SK-N-SH (cell line): Measurements from ENCODE around the gene SLC30A2. TPM values are rescaled to one million over a fixed set of nuclear protein-coding genes. Genes with fewer than 3 reads are reported as not detected.

Experiments used
- CTCF ChIA-PET: fragments of 300-600, 350-600 bp; formaldehyde crosslinking; extraction: SDS; loops from one replicate; lab custom pipeline; 2021; lab: Yijun Ruan, JAX
- POLR2A ChIA-PET: fragments of 350-600 bp; sonication (Branson Sonifier 250); formaldehyde crosslinking; extraction: SDS; loops from one replicate; lab custom pipeline; 2020; ENCODE audit warnings: antibody characterized with exemption, inconsistent platforms; lab: Yijun Ruan, JAX
- DNase-seq: peaks from one replicate; pipeline ENCODE4 v3.0.0; 2012
- H2AFZ ChIP-seq: fragments of 200-600 bp; sonication (generic); 2 replicates; pipeline ENCODE4 v1.8.1; 2016; ENCODE audit warnings: antibody characterized with exemption, mild to moderate bottlenecking, low read depth
- H3F3A ChIP-seq: fragments of 200-600 bp; sonication (generic); replicated peaks from 2 replicates; pipeline ENCODE3; 2016; ENCODE audit warnings: antibody characterized with exemption, mild to moderate bottlenecking; ENCODE audit not compliant: insufficient read depth
- H3K27ac ChIP-seq, 2 experiments: fragments of 200-500 bp in 1 of 2; fragments of 200-600 bp in 1 of 2; sonication (Bioruptor generic) in 1 of 2; sonication (generic), shearing (Covaris generic) in 1 of 2; 2 replicates each; pipeline versions ENCODE4 v1.5.1 to v1.6.1; 2014 to 2016; ENCODE audit warnings: low read depth in 2 of 2, inconsistent platforms in 1 of 2, low read length in 1 of 2, mild to moderate bottlenecking in 1 of 2, mixed read lengths in 1 of 2
- H3K27me3 ChIP-seq: fragments of 200-600 bp; sonication (generic), shearing (Covaris generic); 2 replicates; pipeline ENCODE4 v1.6.1; 2016; ENCODE audit warnings: mixed run types; ENCODE audit not compliant: insufficient read depth
- H3K36me3 ChIP-seq, 2 experiments: fragments of 200-500 bp in 1 of 2; fragments of 200-600 bp in 1 of 2; sonication (Bioruptor generic) in 1 of 2; sonication (generic) in 1 of 2; replicated peaks in 1 of 2; 2 replicates each; pipeline versions ENCODE3 to v1.5.1; 2014 to 2016; ENCODE audit warnings: low read length in 1 of 2, mild to moderate bottlenecking in 1 of 2; ENCODE audit not compliant: insufficient read depth in 2 of 2, control insufficient read depth in 1 of 2
- H3K4me1 ChIP-seq, 2 experiments: fragments of 200-500 bp in 1 of 2; fragments of 200-600 bp in 1 of 2; sonication (Bioruptor generic) in 1 of 2; sonication (generic), shearing (Covaris generic) in 1 of 2; 2 replicates each; pipeline versions ENCODE4 v1.5.1 to v1.6.1; 2014 to 2016; ENCODE audit warnings: low read depth in 1 of 2, low read length in 1 of 2, mixed run types in 1 of 2; ENCODE audit not compliant: insufficient read depth in 2 of 2, control insufficient read depth in 1 of 2
- H3K4me2 ChIP-seq: fragments of 200-600 bp; sonication (generic), shearing (Covaris generic); 2 replicates; pipeline ENCODE4 v1.6.1; 2017; ENCODE audit warnings: mixed run types
- H3K4me3 ChIP-seq, 2 experiments: fragments of 200-500 bp in 1 of 2; fragments of 200-600 bp in 1 of 2; sonication (Bioruptor generic) in 1 of 2; sonication (generic), shearing (Covaris generic) in 1 of 2; 2 replicates each; pipeline versions ENCODE4 v1.5.1 to v1.8.1; 2014 to 2016; ENCODE audit warnings: low read depth in 2 of 2, inconsistent platforms in 1 of 2, low read length in 1 of 2, mild to moderate bottlenecking in 1 of 2, mixed read lengths in 1 of 2, moderate library complexity in 1 of 2
- H3K79me2 ChIP-seq: fragments of 200-600 bp; sonication (generic); 2 replicates; pipeline ENCODE4 v1.8.1; 2017; ENCODE audit warnings: mild to moderate bottlenecking; ENCODE audit not compliant: insufficient read depth
- H3K9ac ChIP-seq: fragments of 200-600 bp; sonication (generic); 2 replicates; pipeline ENCODE4 v1.6.1; 2017; ENCODE audit warnings: mixed run types
- H3K9me2 ChIP-seq: fragments of 200-600 bp; sonication (generic); 2 replicates; pipeline ENCODE4 v1.6.1; 2017; ENCODE audit warnings: mixed run types
- H3K9me3 ChIP-seq: fragments of 200-600 bp; sonication (generic); 2 replicates; pipeline ENCODE4 v1.6.1; 2017; ENCODE audit warnings: mixed run types, mild to moderate bottlenecking, moderate library complexity
- H4K20me1 ChIP-seq: fragments of 200-600 bp; sonication (generic); 2 replicates; pipeline ENCODE4 v1.6.1; 2017; ENCODE audit warnings: mild to moderate bottlenecking, mixed run types; ENCODE audit not compliant: insufficient read depth
- FOXJ3 ChIP-seq: sonication (generic); formaldehyde crosslinking; IDR thresholded peaks from 2 replicates; pipeline ENCODE4 v1.5.1; 2020; ENCODE audit warnings: mild to moderate bottlenecking, missing genetic modification reagents
- FOXM1 ChIP-seq: IDR thresholded peaks from 2 replicates; pipeline ENCODE4 v1.4.0; 2012; ENCODE audit warnings: low read depth, mild to moderate bottlenecking
- GABPA ChIP-seq: IDR thresholded peaks from 2 replicates; pipeline ENCODE4 v1.4.0; 2012; ENCODE audit warnings: low read depth, mild to moderate bottlenecking
- MEF2A ChIP-seq: IDR thresholded peaks from 2 replicates; pipeline ENCODE4 v1.4.0; 2012; ENCODE audit warnings: low read depth, borderline replicate concordance
- MXI1 ChIP-seq: IDR thresholded peaks from 2 replicates; pipeline ENCODE4 v1.6.1; 2012; ENCODE audit warnings: mild to moderate bottlenecking, low read depth, low read length, improper control_type of control experiment
- NFIC ChIP-seq: IDR thresholded peaks from 2 replicates; pipeline ENCODE4 v1.4.0; 2012; ENCODE audit warnings: borderline replicate concordance
- PBX3 ChIP-seq: IDR thresholded peaks from 2 replicates; pipeline ENCODE4; 2012
- RCOR1 ChIP-seq: fragments of 150-350 bp; IDR thresholded peaks from 2 replicates; pipeline ENCODE4 v1.6.1; 2017; ENCODE audit warnings: antibody characterized with exemption, low read length
- REST ChIP-seq: IDR thresholded peaks from 2 replicates; pipeline ENCODE4 v1.6.1; 2012; ENCODE audit warnings: mild to moderate bottlenecking, low read depth, low read length, moderate library complexity
- TAF1 ChIP-seq: IDR thresholded peaks from 2 replicates; pipeline ENCODE4 v1.6.1; 2012; ENCODE audit warnings: low read depth, mild to moderate bottlenecking, low read length, moderate library complexity, borderline replicate concordance
- TCF12 ChIP-seq: IDR thresholded peaks from 2 replicates; pipeline ENCODE4 v1.4.0; 2012
- USF2 ChIP-seq: fragments of 150-350 bp; IDR thresholded peaks from 2 replicates; pipeline ENCODE4 v1.6.1; 2017; ENCODE audit warnings: antibody characterized with exemption, low read length, low read depth, borderline replicate concordance
- WGBS: methylation state at CpG from one replicate; pipeline ENCODE4 v1.1.6; 2017; ENCODE audit warnings: low lambda C conversion rate; 5-methylcytosine and 5-hydroxymethylcytosine counted together
- polyA plus RNA-seq, 3 experiments: library from polyadenylated mRNA; depleted of rRNA; stranded (reverse); fragments of >200 nt; gene quantifications; 2 replicates each; pipeline ENCODE4 v1.2.3, GENCODE V29; 2012

Gene SLC30A2
- polyA plus RNA-seq, 1 of the 3 experiments (the other 2 are of a cell fraction): not detected

GRCh38 chr1:26079178-26079563 lies 33.3 kb upstream of the SLC30A2 start:
- Histone ChIP-seq H3K9ac (no peak overlapping the region), H3K36me3 (no peaks in the 10 kb centered on the region), H3K4me2 (no peak overlapping the region), H3K4me1 (no peaks in the 10 kb centered on the region), H3K79me2 (no peaks in the 10 kb centered on the region), H3K27ac (no peak overlapping the region), H3K9me3 (no peaks in the 10 kb centered on the region), H3K9me2 (no peaks in the 10 kb centered on the region), H3K27me3 (peaks cover 3% of the 10 kb centered on the region; the same call in 1 of the 2 replicates), H3K4me3 (no peak overlapping the region), H2AFZ (no peak overlapping the region), H4K20me1 (no peaks in the 10 kb centered on the region)
- ChIA-PET CTCF (interaction anchor here (0.6 to 1.5 kb wide), 5 partner anchors 21 to 338 kb away, joined by 3 to 4 read pairs (median 3); no protein-coding TSS in a partner anchor), POLR2A (no interaction called here)
- WGBS: 71% methylated on average over 6 of the region's 7 CpGs
- DNase-seq: no peak
- TF ChIP-seq TCF12 (no peak), TAF1 (no peak), RCOR1 (no peak), PBX3 (no peak), GABPA (no peak), REST (no peak), USF2 (no peak), MXI1 (no peak), FOXM1 (no peak), FOXJ3 (no peak), MEF2A (no peak), NFIC (no peak)
- TF ChIP-seq, all 33 proteins: peak for 0
- no peaks in the 10 kb centered on the region for H3F3A ChIP-seq
